Thoracic aorta endothelial cell (primary cell): ENCODE measurements around the gene EZH1. TPM values are rescaled to one million over a fixed set of nuclear protein-coding genes. Genes with fewer than 3 reads are reported as not detected.

Experiments
- small RNA-seq: library from RNA; depleted of rRNA; stranded (forward); fragments of <200 nt; gene quantifications from one replicate; pipeline ENCODE3, GENCODE V24; 2012
- total RNA-seq: library from RNA; depleted of rRNA; stranded (reverse); fragments of >200 nt; gene quantifications from 2 replicates; pipeline ENCODE4 v1.2.3, GENCODE V29; 2012

Gene EZH1
- 21.3 TPM in 2 replicates for total RNA-seq

DNA sequence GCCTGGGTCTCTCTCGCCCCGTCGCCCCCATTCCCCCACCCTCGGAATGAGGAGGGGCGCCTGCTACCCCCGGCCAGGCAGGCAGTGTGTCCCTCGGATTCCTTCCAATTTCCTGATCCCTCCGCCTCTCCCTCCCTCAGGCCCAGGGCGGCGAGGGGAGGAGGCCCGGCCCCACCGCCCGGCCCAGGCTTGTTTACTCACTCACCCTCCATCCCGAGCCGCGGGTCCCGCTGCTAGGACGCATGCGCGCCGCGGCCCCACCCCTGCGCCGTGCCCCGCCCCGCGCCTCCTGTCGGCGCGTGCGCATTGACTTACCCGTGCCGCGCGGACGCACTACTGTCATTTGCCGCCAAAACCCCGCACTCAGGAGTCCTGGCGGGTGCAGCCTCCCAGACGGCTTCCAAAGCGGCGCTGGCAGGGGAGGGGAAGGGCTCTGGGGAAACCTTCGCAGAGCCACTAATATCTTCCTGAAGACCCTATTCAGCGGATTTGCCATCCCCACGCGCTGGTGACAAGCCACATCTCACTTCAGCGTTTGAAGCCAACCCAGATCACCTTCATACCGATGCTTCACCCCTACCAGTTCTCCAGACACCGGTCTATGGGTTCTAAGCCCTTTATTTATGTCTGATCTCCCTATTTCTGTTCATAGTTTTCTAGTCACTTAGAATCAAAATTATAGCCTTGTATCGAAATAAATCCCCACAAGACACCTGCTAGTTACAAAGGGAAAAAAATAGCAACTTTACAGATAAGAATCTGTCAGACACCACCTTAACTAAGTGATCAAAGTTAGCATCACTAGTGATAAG, at the start of gene EZH1:
EZH1 (minus strand) TSS at position 235 of the 812 bp plus-strand sequence. CDS start 16,099 bp downstream, outside the sequence.

DNA sequence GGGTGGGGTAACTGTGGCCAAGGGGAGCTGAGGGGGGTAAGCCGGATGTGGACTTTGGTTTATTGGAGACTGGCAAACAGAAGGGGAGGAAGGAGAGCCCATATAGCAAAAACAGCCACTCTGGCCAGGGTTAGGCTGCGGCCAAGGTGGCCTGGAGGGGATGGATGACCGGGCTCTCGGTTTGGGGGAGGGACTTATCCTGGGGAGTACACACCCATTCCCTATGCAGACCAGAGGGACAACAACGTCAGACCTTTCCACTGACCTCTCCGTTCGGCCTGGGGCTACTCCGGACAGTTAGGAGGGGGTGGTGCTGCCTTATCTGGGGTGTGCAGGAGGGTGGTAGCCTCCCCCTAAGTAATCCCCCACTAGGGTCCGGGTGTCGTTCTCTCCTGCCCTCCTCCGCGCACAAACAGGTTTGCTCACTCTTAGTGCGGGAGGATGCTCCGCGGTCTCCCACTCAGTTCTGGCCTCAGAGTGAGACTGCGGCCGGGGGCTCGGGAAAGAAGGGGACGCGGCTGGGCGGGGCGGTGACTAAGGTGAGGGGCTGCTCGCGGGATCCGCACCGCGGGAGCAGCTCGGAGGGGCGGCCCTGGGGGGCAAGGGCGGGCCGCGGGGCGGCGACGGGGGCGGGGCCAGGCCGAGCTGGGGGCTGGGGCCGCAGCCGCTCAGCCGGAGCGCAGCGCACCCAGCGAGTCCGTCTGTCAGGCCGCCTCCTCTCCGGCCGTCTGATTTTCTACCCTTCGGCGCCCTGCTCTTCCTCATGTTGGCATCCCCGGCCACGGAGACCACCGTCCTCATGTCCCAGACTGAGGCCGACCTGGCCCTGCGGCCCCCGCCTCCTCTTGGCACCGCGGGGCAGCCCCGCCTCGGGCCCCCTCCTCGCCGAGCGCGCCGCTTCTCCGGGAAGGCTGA, 35.4 kb upstream of the EZH1 start, which contains the start of gene WNK4:
WNK4 (plus strand) TSS at position 675 of the 915 bp plus-strand sequence; CDS start at position 764, 89 bp downstream.

DNA sequence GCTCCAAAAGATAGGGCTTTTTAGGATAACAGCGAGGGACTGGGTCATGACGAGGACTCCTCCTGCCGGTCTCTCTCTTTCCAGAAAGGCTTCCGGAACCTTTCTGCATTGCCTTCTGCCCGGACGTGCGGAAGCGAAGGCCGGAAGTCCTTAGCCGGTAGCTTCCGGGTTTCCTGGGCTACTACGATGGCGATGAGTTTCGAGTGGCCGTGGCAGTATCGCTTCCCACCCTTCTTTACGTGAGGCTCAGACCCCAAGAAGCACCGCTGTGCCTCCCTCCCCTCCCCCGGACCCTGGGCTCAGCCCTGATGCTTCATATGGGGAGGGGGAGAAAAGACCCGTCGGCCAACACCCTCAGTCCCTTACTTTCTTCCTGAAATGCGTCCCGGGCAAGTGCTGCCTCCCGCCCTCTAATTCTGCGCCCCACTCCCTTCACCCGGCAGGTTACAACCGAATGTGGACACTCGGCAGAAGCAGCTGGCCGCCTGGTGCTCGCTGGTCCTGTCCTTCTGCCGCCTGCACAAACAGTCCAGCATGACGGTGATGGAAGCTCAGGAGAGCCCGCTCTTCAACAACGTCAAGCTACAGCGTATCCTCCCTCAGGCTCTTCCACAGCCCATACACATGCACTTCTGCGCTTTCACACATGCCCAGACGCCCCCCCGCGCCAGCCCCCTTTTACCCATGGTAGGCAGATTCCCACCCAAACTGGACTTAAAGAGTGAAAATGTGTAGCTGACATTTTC, 28.6 kb upstream of the EZH1 start, which contains the start of gene VPS25:
VPS25 (plus strand) TSS at position 160 of the 746 bp plus-strand sequence; CDS start at position 187, 27 bp downstream.

DNA sequence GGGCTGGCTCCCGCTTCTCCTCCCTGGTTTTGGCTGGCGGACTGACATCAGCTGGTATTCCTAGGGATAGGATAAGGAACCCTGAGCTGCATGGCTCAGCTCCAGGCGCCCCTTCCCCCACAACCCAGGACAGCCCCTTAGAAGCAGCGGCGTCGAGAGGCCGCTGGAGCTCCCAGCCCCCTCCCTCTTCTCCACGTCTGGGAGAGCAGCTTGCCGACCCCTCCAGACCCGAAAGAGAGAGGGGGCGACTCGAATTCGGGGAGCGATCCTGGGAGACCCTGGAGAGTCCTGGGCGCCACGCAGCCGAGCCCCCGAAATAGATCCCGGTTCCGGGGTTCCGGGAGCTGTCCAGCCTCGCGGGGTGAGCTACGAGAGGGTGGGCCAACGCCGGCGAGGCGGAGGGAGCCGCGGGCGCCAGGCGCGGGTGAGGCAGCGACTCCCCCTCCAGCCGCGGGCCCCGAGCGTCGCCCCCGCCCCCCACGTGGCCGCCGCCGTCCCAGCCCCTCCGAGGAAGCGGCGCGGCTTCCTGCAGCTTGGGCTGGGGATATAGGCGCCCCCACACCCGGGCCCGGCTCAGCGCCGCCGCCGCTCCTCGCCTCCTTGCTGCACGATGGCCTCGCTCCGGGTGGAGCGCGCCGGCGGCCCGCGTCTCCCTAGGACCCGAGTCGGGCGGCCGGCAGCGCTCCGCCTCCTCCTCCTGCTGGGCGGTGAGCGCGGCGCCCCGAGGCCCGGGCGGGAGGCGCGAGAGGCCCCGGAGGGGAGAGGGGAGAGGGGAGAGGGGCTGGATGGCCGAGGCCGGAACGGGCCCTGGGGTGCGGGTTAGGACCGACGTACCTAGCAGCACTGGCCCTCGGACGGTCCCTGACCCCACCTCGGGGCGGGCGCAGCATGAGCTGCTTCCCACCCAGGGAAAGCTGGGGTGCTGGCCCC, 16.1 kb upstream of the EZH1 start, which contains the start of gene RAMP2:
RAMP2 (plus strand) TSS at position 576 of the 930 bp plus-strand sequence; CDS start at position 611, 35 bp downstream.

DNA sequence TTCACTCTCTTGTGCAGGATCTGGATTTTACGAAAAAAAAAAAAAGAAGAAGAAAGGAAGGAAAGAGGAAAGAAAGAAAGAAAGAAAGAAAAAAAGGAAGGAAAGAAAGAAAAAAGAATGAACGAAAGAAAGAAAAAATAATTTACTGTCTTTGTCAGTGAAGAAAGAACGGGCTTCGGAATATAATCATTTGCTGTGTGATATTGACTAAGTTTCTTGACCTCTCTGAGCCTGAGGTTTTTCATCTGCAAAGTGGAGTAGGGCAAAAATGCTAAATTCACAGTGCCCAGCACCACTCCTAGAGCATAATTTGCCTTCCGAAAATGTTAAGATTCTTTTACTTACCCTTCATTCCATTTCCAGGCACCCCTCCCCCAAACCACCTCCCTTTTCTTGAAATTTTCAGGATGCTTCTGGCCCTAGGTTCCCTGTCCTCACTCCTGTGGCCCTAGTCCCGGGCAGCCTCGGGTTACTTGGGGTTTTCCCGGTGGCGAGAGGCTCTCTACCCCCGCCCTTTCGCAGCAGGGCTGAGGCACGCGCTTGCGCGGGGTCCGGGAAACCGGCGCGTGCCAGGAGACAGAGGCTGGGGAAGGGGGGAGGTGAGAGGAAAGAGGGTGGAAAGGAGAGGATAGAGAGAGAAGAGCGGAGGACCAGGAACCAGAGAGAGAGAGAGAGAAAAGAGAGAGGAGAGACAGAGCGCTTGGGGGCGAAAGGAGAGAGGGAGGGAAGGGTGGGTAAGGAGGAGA, 62.7 kb downstream of the EZH1 start, which contains the start of gene CNTNAP1:
CNTNAP1 (plus strand) TSS at position 556 of the 746 bp plus-strand sequence. CDS start 299 bp downstream, outside the sequence.

DNA sequence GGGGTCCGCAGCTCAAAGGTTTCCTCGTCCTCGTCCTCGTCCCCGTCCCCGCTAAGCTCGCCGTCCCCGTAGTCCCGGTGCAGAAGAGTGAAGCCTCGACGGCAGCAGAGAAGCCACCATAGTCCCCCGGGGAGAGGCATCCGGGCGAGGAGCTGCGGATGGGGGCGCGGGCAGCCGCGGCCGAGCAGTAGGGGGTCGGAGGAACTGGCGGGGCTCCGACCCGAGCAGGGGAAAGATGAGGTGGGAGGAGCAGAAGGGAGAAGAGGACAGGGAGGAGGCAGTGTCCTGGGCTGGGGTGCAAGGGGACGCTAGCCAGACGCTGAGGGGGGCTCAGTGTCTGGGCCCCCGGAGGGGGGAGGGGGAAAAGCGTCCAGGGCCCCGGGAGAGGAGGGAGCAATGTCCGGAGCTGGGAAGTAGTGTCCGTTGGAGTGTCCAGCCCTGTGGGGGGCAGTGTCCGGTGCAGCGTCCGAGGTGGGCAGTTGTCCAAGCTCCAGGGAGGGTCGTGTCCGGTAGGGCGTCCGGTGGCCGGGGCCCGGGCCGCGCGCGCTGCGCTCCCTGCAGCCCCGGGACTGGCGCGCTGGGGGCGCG, 68.3 kb downstream of the EZH1 start, which contains the start of gene PLEKHH3:
PLEKHH3 (minus strand) TSS at position 571 of the 588 bp plus-strand sequence; CDS start at position 140, 431 bp downstream.

DNA sequence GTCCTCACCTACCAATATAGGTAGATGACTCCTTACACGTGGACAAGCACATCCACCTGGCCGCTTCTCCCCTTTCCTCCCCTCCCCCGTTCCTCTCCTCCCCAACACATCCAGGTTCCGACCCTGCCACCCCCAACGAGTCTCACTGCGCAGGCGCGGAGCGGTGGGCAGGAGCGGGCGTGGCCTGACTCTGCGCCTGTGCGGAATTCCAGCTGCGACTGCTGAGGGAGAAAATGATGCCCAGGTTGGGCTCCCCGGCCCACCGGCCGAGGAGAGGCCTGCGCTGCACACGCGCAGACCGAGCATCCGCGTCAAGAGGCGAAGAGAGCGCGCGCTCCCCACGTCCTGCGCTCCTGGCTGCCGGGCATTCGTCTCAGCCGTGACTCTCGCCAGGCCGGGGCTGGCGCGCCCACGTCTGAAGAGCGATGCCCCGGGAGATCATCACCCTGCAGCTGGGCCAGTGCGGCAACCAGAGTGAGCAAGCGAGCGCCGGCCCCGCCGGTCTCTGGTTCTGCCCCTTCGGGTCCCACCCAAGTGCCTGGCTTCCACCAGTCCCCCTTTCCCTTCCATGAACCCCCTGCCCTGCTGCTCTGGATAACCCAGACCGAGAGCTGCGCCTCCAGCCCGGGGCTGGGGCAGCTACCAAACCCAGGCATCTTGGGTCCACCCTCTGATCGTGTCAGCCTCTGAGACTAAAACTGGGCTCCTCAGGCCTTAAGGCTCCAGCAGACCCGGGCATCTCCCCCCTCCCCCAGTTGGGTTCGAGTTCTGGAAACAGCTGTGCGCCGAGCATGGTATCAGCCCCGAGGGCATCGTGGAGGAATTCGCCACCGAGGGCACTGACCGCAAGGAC, 85.5 kb downstream of the EZH1 start, which contains the start of gene TUBG2:
TUBG2 (plus strand) TSS at position 206 of the 853 bp plus-strand sequence; CDS start at position 426, 220 bp downstream.

Small RNA genes within 50 kb of the gene (small RNA-seq; reads per million reads assigned to genes)
- gene HMGN2P15, result not detected
- gene MIR6780A, result not detected

Other genes with a start within 250 kb of the EZH1 start
- gene NAGLU, start 208.8 kb downstream of the EZH1 start, total RNA-seq, result 18.1 and 23.1 TPM in 2 replicates
- gene HSD17B1, start 192.1 kb downstream of the EZH1 start, total RNA-seq, result 0.53 and 0.57 TPM in 2 replicates
- 25.1 and 31.0 TPM in 2 replicates for gene COASY, start 182.9 kb downstream of the EZH1 start, total RNA-seq
- 29.7 and 36.4 TPM in 2 replicates for gene MLX, start 177.9 kb downstream of the EZH1 start, total RNA-seq
- gene PSMC3IP, start 167.3 kb downstream of the EZH1 start, total RNA-seq, result 11.0 and 14.5 TPM in 2 replicates
- 37.2 and 42.7 TPM in 2 replicates for gene RETREG3, start 135.7 kb downstream of the EZH1 start, total RNA-seq
- gene TUBG1, start 135.4 kb downstream of the EZH1 start, total RNA-seq, result 48.5 and 73.7 TPM in 2 replicates
- 8.4 and 9.3 TPM in 2 replicates for gene TUBG2, start 85.8 kb downstream of the EZH1 start, total RNA-seq
- 5.2 and 7.4 TPM in 2 replicates for gene PLEKHH3, start 68.0 kb downstream of the EZH1 start, total RNA-seq
- gene CCR10, start 63.2 kb downstream of the EZH1 start, total RNA-seq, result 1.1 and 1.9 TPM in 2 replicates
- 29.8 and 35.5 TPM in 2 replicates for gene CNTNAP1, start 62.5 kb downstream of the EZH1 start, total RNA-seq
- 1.5 and 2.4 TPM in 2 replicates for gene RAMP2, start 16.2 kb upstream of the EZH1 start, total RNA-seq
- 36.4 and 45.0 TPM in 2 replicates for gene VPS25, start 28.4 kb upstream of the EZH1 start, total RNA-seq
- gene WNK4, start 35.6 kb upstream of the EZH1 start, total RNA-seq, result 0.50 and 0.66 TPM in 2 replicates
- 46.9 and 52.5 TPM in 2 replicates for gene COA3, start 53.7 kb upstream of the EZH1 start, total RNA-seq
- not detected in 2 replicates for gene CNTD1, start 53.8 kb upstream of the EZH1 start, total RNA-seq
- 78.8 and 97.5 TPM in 2 replicates for gene BECN1, start 79.2 kb upstream of the EZH1 start, total RNA-seq
- gene PSME3, start 88.4 kb upstream of the EZH1 start, total RNA-seq, result 172 and 175 TPM in 2 replicates
- gene AOC2, start 99.5 kb upstream of the EZH1 start, total RNA-seq, result 0.65 and 0.80 TPM in 2 replicates
- gene AOC3, start 106.2 kb upstream of the EZH1 start, total RNA-seq, result under 0.01 and 0.07 TPM in 2 replicates
- not detected in 2 replicates for gene G6PC1, start 155.8 kb upstream of the EZH1 start, total RNA-seq
- gene AARSD1, start 219.4 kb upstream of the EZH1 start, total RNA-seq, result 16.2 and 21.9 TPM in 2 replicates
- 0.22 and 0.27 TPM in 2 replicates for gene PTGES3L, start 235.0 kb upstream of the EZH1 start, total RNA-seq
- 11.4 and 11.9 TPM in 2 replicates for gene RUNDC1, start 235.5 kb upstream of the EZH1 start, total RNA-seq